Measurements from ENCODE around the gene SNRPB. TPM values are rescaled to one million over a fixed set of nuclear protein-coding genes. Genes with fewer than 3 reads are reported as not detected.

The SNRPB gene
- total RNA-seq, 1 experiment from 2014 or later, result 539 TPM

DNA sequence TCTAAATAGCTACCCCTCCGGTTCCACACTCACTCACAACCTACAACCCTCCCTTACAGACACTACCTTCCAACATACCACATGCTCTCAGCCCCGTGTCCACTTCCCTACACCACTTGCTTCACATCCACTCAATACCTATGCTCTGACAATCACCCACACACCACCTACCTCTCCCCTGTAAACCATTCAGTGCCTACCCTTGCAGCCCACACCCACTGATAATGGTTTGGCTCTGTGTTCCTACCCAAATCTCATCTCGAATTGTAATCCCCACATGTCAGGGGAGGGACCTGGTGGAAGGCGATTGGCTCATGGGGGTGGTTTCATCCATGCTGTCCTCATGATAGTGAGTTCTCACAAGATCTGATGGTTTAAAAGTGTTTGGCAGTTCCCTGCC, 48.0 kb upstream of the SNRPB start:
- no peaks in the 10 kb centered on the region for H3K9me3 Mint-ChIP-seq
- DNase-seq (ENCODE audit: low spot score), result no peak
- H3K4me1 Mint-ChIP-seq, result no peaks in the 10 kb centered on the region
- H3K27me3 Mint-ChIP-seq (ENCODE audit: low read depth), result peaks cover 53% of the 10 kb centered on the region
- TF ChIP-seq, protein P1, sequence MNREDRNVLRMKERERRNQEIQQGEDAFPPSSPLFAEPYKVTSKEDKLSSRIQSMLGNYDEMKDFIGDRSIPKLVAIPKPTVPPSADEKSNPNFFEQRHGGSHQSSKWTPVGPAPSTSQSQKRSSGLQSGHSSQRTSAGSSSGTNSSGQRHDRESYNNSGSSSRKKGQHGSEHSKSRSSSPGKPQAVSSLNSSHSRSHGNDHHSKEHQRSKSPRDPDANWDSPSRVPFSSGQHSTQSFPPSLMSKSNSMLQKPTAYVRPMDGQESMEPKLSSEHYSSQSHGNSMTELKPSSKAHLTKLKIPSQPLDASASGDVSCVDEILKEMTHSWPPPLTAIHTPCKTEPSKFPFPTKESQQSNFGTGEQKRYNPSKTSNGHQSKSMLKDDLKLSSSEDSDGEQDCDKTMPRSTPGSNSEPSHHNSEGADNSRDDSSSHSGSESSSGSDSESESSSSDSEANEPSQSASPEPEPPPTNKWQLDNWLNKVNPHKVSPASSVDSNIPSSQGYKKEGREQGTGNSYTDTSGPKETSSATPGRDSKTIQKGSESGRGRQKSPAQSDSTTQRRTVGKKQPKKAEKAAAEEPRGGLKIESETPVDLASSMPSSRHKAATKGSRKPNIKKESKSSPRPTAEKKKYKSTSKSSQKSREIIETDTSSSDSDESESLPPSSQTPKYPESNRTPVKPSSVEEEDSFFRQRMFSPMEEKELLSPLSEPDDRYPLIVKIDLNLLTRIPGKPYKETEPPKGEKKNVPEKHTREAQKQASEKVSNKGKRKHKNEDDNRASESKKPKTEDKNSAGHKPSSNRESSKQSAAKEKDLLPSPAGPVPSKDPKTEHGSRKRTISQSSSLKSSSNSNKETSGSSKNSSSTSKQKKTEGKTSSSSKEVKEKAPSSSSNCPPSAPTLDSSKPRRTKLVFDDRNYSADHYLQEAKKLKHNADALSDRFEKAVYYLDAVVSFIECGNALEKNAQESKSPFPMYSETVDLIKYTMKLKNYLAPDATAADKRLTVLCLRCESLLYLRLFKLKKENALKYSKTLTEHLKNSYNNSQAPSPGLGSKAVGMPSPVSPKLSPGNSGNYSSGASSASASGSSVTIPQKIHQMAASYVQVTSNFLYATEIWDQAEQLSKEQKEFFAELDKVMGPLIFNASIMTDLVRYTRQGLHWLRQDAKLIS (CRISPR knock-in tag; IDR thresholded peaks at IDR 0.05; ENCODE audit: borderline replicate concordance), result no peak
- TF ChIP-seq NFYB (CRISPR knock-in tag; conservative IDR thresholded peaks at IDR 0.05; ENCODE audit: low read depth) (no peak), SOX15 (CRISPR knock-in tag; IDR thresholded peaks at IDR 0.05) (no peak), MYBL2 (CRISPR knock-in tag; IDR thresholded peaks at IDR 0.05) (no peak), GTF2I (CRISPR knock-in tag; conservative IDR thresholded peaks at IDR 0.05) (no peak), ETV6 (CRISPR knock-in tag; IDR thresholded peaks at IDR 0.05) (no peak), GRHL2 (CRISPR knock-in tag; IDR thresholded peaks at IDR 0.05; ENCODE audit: insufficient replicate concordance, severe bottlenecking) (no peak)
- TF ChIP-seq, protein P2, sequence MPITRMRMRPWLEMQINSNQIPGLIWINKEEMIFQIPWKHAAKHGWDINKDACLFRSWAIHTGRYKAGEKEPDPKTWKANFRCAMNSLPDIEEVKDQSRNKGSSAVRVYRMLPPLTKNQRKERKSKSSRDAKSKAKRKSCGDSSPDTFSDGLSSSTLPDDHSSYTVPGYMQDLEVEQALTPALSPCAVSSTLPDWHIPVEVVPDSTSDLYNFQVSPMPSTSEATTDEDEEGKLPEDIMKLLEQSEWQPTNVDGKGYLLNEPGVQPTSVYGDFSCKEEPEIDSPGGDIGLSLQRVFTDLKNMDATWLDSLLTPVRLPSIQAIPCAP (CRISPR knock-in tag; IDR thresholded peaks at IDR 0.05), result no peak
- TF ChIP-seq, protein P3, sequence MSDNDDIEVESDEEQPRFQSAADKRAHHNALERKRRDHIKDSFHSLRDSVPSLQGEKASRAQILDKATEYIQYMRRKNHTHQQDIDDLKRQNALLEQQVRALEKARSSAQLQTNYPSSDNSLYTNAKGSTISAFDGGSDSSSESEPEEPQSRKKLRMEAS (CRISPR knock-in tag; IDR thresholded peaks at IDR 0.05), result no peak
- TF ChIP-seq, protein P4, sequence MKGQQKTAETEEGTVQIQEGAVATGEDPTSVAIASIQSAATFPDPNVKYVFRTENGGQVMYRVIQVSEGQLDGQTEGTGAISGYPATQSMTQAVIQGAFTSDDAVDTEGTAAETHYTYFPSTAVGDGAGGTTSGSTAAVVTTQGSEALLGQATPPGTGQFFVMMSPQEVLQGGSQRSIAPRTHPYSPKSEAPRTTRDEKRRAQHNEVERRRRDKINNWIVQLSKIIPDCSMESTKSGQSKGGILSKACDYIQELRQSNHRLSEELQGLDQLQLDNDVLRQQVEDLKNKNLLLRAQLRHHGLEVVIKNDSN (CRISPR knock-in tag; IDR thresholded peaks at IDR 0.05), result no peak
- TF ChIP-seq, protein P5, sequence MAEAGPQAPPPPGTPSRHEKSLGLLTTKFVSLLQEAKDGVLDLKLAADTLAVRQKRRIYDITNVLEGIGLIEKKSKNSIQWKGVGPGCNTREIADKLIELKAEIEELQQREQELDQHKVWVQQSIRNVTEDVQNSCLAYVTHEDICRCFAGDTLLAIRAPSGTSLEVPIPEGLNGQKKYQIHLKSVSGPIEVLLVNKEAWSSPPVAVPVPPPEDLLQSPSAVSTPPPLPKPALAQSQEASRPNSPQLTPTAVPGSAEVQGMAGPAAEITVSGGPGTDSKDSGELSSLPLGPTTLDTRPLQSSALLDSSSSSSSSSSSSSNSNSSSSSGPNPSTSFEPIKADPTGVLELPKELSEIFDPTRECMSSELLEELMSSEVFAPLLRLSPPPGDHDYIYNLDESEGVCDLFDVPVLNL (CRISPR knock-in tag; IDR thresholded peaks at IDR 0.05; ENCODE audit: borderline replicate concordance, low read depth), result no peak
- TF ChIP-seq, protein P6, sequence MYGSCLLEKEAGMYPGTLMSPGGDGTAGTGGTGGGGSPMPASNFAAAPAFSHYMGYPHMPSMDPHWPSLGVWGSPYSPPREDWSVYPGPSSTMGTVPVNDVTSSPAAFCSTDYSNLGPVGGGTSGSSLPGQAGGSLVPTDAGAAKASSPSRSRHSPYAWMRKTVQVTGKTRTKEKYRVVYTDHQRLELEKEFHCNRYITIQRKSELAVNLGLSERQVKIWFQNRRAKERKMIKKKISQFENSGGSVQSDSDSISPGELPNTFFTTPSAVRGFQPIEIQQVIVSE (CRISPR knock-in tag; IDR thresholded peaks at IDR 0.05; ENCODE audit: borderline replicate concordance), result no peak
- no peak for ATAC-seq
- no peaks in the 10 kb centered on the region for H3K36me3 Mint-ChIP-seq
- H3K4me3 Mint-ChIP-seq, result no peak overlapping the region
- ChIA-PET POLR2A (no interaction called here), CTCF (no interaction called here)
- no peak overlapping the region for H3K27ac Mint-ChIP-seq

DNA sequence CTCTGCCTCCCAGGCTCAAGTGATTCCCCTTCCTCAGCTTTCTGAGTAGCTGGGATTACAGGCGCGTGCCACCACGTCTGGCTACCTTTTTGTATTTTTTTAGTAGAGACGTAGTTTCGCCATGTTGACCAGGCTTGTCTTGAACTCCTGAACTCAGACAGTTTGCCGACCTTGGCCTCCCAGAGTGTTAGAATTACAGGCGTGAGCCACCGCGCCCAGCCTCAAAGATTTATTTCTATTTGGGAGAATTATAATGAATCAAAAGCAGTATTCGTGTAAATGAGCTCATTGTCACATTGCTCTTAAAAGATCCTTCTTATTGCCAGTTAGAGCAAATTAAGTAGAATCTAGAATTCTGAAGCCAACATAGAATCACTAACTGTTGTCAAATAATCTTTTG, 47.5 kb upstream of the SNRPB start:
- ChIA-PET CTCF (no interaction called here), POLR2A (no interaction called here)
- H3K9me3 Mint-ChIP-seq, result no peaks in the 10 kb centered on the region
- peaks cover 48% of the 10 kb centered on the region for H3K27me3 Mint-ChIP-seq (ENCODE audit: low read depth)
- no peak for DNase-seq (ENCODE audit: low spot score)
- H3K4me1 Mint-ChIP-seq, result no peaks in the 10 kb centered on the region
- no peak overlapping the region for H3K4me3 Mint-ChIP-seq
- no peaks in the 10 kb centered on the region for H3K36me3 Mint-ChIP-seq
- no peak overlapping the region for H3K27ac Mint-ChIP-seq
- no peak for ATAC-seq
- TF ChIP-seq, protein P4 (CRISPR knock-in tag; IDR thresholded peaks at IDR 0.05), result no peak
- TF ChIP-seq TCF7 (CRISPR knock-in tag; IDR thresholded peaks at IDR 0.05; ENCODE audit: low read depth) (no peak), MXD4 (CRISPR knock-in tag; IDR thresholded peaks at IDR 0.05; ENCODE audit: borderline replicate concordance) (no peak), CREM (CRISPR knock-in tag; IDR thresholded peaks at IDR 0.05) (no peak), GABPB1 (CRISPR knock-in tag; IDR thresholded peaks at IDR 0.05) (no peak), ZNF416 (CRISPR knock-in tag; IDR thresholded peaks at IDR 0.05) (no peak)
- TF ChIP-seq, protein P7, sequence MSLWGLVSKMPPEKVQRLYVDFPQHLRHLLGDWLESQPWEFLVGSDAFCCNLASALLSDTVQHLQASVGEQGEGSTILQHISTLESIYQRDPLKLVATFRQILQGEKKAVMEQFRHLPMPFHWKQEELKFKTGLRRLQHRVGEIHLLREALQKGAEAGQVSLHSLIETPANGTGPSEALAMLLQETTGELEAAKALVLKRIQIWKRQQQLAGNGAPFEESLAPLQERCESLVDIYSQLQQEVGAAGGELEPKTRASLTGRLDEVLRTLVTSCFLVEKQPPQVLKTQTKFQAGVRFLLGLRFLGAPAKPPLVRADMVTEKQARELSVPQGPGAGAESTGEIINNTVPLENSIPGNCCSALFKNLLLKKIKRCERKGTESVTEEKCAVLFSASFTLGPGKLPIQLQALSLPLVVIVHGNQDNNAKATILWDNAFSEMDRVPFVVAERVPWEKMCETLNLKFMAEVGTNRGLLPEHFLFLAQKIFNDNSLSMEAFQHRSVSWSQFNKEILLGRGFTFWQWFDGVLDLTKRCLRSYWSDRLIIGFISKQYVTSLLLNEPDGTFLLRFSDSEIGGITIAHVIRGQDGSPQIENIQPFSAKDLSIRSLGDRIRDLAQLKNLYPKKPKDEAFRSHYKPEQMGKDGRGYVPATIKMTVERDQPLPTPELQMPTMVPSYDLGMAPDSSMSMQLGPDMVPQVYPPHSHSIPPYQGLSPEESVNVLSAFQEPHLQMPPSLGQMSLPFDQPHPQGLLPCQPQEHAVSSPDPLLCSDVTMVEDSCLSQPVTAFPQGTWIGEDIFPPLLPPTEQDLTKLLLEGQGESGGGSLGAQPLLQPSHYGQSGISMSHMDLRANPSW (CRISPR knock-in tag; conservative IDR thresholded peaks at IDR 0.05; ENCODE audit: low read depth), result no peak
- TF ChIP-seq, protein P8, sequence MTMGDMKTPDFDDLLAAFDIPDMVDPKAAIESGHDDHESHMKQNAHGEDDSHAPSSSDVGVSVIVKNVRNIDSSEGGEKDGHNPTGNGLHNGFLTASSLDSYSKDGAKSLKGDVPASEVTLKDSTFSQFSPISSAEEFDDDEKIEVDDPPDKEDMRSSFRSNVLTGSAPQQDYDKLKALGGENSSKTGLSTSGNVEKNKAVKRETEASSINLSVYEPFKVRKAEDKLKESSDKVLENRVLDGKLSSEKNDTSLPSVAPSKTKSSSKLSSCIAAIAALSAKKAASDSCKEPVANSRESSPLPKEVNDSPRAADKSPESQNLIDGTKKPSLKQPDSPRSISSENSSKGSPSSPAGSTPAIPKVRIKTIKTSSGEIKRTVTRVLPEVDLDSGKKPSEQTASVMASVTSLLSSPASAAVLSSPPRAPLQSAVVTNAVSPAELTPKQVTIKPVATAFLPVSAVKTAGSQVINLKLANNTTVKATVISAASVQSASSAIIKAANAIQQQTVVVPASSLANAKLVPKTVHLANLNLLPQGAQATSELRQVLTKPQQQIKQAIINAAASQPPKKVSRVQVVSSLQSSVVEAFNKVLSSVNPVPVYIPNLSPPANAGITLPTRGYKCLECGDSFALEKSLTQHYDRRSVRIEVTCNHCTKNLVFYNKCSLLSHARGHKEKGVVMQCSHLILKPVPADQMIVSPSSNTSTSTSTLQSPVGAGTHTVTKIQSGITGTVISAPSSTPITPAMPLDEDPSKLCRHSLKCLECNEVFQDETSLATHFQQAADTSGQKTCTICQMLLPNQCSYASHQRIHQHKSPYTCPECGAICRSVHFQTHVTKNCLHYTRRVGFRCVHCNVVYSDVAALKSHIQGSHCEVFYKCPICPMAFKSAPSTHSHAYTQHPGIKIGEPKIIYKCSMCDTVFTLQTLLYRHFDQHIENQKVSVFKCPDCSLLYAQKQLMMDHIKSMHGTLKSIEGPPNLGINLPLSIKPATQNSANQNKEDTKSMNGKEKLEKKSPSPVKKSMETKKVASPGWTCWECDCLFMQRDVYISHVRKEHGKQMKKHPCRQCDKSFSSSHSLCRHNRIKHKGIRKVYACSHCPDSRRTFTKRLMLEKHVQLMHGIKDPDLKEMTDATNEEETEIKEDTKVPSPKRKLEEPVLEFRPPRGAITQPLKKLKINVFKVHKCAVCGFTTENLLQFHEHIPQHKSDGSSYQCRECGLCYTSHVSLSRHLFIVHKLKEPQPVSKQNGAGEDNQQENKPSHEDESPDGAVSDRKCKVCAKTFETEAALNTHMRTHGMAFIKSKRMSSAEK (CRISPR knock-in tag; IDR thresholded peaks at IDR 0.05; ENCODE audit: borderline replicate concordance), result no peak
